Caki2 (cell line): ENCODE measurements around the gene ZNF383. TPM values are rescaled to one million over a fixed set of nuclear protein-coding genes. Genes with fewer than 3 reads are reported as not detected.
"Not testable (repeated sequence)": the region's sequence is repeated elsewhere in the genome, so short reads cannot be mapped to it uniquely, and the experiment has no call there.

ENCODE experiments used
- DNase-seq: peaks from one replicate; pipeline ENCODE4 v3.0.0-alpha.2; 2015; ENCODE audit warnings: low read depth
- in situ Hi-C: cut with HindIII; loops from 2 replicates; pipeline ENCODE4 v1.10.0; 2016; ENCODE audit warnings: low sequenced_read_pairs, low pct_unique_long_range_greater_than_20kb, mixed read lengths
- total RNA-seq: library from RNA; depleted of rRNA; stranded (reverse); fragments of >200 nt; shearing (Covaris generic); gene quantifications from 2 replicates; pipeline ENCODE4 v1.2.3, GENCODE V29; 2014; ENCODE audit warnings: low replicate concordance; rRNA removed

The ZNF383 gene
- total RNA-seq, 1 experiment from 2014 or later, result 11.6 TPM

GRCh38 chr19:37284020-37284419 lies 66.0 kb downstream of the ZNF383 start:
- DNase-seq, in situ Hi-C loops: not testable (repeated sequence)

- in situ Hi-C loops, DNase-seq: not testable (repeated sequence)
These were observed 71.2 kb downstream of the ZNF383 start for GRCh38 chr19:37289229-37289628.

- DNase-seq, in situ Hi-C loops: not testable (repeated sequence)
These were observed 75.3 kb downstream of the ZNF383 start for GRCh38 chr19:37292998-37293939.

GRCh38 chr19:37294246-37294645 lies 76.2 kb downstream of the ZNF383 start:
- in situ Hi-C loops, result not testable (repeated sequence)

More at GRCh38 chr19:37294246-37294645, 76.2 kb downstream of the ZNF383 start:
- not testable (repeated sequence) for DNase-seq

Other genes starting within 250 kb of the ZNF383 start
- 6.2 and 14.6 TPM in 2 replicates for gene ZNF420, start 139.8 kb upstream of the ZNF383 start, total RNA-seq
- 12.2 and 21.4 TPM in 2 replicates for gene ZNF585A, start 45.5 kb upstream of the ZNF383 start, total RNA-seq
- gene ZNF585B, start 7.7 kb upstream of the ZNF383 start, total RNA-seq, result 7.3 and 10.4 TPM in 2 replicates
- gene ZNF527, start 152.9 kb downstream of the ZNF383 start, total RNA-seq, result 2.1 and 7.6 TPM in 2 replicates
- 1.4 and 6.3 TPM in 2 replicates for gene ZNF569, start 249.2 kb downstream of the ZNF383 start, total RNA-seq